Fibroblast of lung (primary cell): ENCODE measurements around the gene WDPCP.

Experiments used
- CTCF ChIP-seq, 2 donors: IDR thresholded peaks in 1 of 2; conservative IDR thresholded peaks in 1 of 2; 1 replicate in 1 of 2; 2 replicates in 1 of 2; pipeline ENCODE4 v1.5.1; 2011 to 2012; ENCODE audit warnings: low read length in 2 of 2, control low read depth in 1 of 2, inconsistent platforms in 1 of 2, low read depth in 1 of 2, mild to moderate bottlenecking in 1 of 2
- EZH2 ChIP-seq: IDR thresholded peaks from 2 replicates; pipeline ENCODE4 v1.5.1; 2012; ENCODE audit warnings: low read length, control low read depth, mild to moderate bottlenecking; ENCODE audit errors: missing control alignments

GRCh38 chr2:63553049-63553448 is 35.2 kb downstream of the WDPCP start:
- TF ChIP-seq CTCF (conservative IDR thresholded peaks at IDR 0.05 in 1 of 2, IDR thresholded peaks at IDR 0.05 in 1 of 2; ENCODE audit: low read depth in 1 of 2, low read length in 2 of 2): no peak
- no peak for TF ChIP-seq EZH2
